Renal cortex interstitium (tissue), 11 donors: ENCODE results near the gene CDHR5. TPM values are rescaled to one million over a fixed set of nuclear protein-coding genes. Genes with fewer than 3 reads are reported as not detected.

Source experiments
- DNase-seq, 11 donors: peaks; one replicate each; pipeline ENCODE4 v3.0.0-alpha.2; 2013; ENCODE audit warnings: low read depth in 9 of 11, low spot score in 4 of 11; ENCODE audit errors: extremely low read depth in 1 of 11
- polyA plus RNA-seq, 3 donors: library from polyadenylated mRNA; unstranded; fragments of 120-200 nt; gene quantifications; one replicate each; pipeline ENCODE4 v1.2.1, GENCODE V29; 2013; ENCODE audit not compliant: insufficient read length in 3 of 3

The CDHR5 gene
- polyA plus RNA-seq, 3 donors, result 40.3 to 65.3 (median 40.7) TPM

DNA sequence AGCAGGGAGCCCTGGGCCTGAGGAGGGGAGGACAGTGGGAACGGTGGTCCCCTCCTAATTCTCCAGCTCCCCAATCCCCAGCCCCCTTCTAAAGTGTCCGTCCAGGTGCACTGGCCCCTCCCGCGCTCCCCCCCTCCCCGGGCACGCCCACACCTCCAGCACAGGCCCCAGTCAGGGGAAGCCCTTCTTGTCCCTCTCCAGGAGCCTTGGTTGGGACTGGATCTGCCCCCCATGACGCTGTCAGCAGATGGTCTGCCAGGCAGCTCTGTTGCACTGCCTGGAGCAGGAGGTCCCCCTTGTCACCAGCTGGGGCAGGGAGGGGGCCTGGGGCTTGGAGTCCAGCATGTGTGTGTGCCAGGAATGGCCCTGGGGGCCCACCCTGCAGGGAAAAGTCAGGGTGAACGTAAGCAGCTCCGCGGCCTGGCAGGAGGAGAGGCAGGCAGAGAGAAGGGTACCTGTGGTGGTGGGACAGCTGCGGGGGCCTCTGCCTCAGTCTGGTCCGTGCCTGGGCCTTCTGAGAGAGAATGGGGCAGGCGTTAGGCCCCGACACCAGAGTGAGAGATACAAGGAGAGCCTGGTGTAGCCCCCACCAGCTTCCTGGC lies 10.6 kb downstream of the CDHR5 start:
- no peak for DNase-seq

DNA sequence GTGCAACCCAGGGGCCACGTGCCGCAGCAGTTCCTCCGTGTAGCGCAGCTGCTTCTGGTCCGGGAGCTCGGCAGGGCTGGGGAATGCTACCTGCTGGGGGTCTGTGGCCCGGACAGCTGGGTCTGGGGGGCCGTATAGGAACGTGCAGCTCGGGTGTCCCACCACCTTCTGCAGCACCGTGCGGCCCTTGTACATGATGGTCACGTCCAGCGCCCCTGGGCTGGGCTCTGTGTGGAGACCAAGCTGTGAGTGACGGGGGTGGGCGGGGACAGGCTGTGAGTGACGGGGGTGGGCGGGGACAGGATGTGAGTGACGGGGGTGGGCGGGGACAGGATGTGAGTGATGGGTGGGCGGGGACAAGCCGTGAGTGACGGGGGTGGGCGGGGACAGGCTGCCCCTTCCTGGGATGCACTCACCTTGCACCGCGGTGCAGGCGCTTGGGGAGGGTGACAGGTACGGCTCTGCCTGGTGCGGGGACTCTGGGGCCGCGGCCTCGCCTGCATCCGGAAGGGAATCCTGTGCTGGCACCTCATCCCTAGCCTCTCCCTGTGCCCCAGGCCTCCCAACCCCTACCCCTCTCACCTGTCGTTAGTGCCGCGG lies 11.3 kb downstream of the CDHR5 start:
- no peak for DNase-seq

DNA sequence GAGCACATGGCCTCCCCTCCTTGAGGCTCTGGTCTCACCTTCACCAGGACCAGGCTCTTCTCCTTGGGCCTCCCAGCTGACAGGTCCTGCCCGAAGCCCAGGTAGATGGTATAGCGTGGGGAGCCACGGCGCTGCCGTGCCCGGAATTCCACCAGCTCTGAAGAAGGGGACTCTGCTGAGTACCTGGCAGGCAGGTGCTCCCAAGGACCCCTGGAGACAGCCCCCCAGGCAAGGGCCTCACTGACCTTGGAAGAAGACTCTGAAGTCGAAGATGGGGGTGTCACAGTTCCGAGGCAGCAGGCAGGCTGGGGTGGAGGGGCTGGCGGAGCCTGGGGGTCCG lies 11.8 kb downstream of the CDHR5 start:
- DNase-seq, result no peak

DNA sequence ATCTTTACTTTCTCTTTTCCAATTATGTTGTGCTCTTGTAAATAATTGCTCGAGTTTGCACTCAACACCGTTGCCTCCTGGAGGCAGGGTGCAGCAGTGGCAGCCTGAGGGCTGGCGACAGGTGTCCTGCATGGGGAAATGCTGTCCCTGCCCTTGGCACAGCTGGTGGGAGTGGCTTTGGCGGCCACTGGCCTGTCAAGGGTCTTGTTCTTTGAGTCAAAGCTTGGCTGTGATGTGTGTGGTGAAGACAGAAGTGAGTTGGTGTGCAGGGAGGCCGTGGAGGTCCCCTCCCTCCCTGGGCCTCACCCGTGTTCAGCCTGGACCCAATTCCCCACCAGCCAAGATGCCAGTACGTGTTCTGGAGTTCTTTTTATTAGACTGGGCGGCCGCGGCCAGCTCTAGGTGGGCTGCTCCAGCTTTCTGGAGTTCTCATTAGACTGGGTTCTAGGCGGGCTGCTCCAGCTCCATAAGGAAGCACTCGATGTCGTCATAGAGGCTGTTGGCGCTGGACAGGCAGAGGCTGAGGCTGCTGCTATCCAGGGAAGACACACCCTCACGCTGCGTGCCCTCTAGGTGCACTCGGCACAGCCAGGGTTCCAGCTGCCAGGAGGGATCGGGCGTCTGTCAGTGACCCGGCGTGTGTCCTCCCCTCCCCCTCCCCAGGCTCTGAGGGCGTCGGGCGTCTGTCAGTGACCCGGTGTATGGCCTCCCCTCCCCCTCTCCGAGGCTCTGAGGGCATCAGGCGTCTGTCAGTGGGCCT lies 12.4 kb downstream of the CDHR5 start:
- DNase-seq, result no peak

DNA sequence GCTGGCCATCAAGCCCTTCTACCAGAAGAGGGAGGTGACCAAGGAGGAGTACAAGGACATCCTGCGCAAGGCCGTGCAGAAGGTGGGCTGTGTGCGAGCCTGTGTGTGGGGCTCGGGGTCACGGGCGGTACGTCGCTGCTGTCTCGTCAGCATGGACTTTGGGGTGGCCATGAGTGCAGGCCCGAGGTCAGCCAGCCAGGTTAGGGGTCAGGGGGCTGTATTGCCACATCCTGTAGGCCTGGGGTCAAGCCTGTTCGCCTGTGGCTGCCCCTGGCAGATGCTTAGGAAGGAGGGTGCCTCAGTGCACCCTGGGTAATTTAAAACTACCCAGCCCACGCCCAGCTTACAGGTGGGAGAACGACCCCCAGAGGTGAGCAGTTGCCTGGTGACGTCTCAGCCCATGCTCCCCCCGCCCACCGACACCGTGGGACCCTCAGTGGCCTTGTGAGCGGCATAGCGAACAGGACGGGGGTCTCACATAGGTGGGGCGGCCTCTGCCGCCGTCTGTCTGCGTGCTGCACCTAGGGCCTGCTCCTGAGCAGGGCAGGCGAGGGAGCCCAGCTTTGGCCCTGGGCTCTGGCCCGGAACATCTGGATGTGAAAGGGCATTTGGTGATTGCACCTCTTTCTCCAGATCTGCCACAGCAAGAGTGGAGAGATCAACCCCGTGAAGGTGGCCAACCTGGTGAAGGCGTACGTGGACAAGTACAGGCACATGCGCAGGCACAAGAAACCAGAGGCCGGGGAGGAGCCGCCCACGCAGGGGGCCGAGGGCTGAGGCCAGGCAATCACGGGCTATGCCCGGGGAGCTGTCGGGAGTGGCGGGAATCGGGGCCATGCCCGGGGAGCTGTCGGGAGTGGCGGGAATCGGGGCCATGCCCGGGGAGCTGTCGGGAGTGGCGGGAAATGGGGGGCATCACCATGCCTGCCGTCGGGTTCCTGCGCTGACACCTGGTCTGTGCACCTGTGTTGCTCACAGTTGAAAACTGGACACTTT lies 13.5 kb downstream of the CDHR5 start:
- DNase-seq, result no peak

DNA sequence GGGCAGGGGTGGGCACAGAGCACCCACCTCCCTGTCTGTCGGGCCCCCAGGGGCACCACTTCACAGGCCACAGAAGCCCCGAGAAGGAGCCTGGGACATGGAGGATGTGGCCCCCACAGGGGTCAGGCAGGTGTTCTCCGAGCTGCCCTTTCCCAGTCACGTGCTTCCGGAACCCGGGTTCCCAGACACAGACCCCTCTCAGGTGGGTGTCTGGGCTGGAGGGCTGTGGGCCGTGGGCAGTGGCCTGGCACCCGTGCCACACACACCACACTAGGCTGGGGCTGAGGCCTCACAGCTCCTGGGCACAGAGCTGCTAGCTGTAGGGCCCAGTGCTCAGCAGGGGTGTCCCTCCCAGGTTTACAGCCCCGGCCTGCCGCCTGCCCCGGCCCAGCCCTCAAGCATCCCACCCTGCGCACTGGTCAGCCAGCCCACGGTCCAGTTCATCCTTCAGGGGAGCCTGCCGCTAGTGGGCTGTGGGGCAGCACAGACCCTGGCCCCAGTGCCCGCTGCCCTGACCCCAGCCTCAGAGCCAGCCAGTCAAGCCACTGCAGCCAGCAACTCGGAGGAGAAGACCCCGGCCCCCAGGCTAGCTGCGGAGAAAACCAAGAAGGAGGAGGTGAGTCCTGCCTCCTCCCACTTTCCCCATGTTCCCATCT lies 14.5 kb downstream of the CDHR5 start:
- no peak for DNase-seq

DNA sequence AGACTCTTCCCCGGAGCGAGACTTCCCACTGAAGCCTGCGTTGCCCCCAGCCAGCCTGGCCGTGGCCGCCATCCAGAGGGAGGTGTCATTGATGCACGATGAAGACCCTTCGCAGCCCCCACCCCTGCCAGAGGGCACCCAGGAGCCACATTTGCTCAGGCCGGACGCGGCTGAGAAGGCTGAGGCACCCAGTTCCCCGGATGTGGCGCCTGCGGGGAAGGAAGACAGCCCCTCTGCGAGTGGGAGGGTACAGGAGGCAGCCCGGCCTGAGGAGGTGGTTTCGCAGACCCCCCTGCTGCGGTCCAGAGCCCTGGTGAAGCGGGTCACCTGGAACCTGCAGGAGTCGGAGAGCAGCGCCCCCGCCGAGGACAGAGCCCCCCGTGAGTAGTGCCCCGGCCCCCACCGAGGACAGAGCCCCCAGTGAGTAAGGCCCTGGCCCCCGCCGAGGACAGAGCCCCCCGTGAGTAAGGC lies 15.4 kb downstream of the CDHR5 start:
- no peak for DNase-seq

DNA sequence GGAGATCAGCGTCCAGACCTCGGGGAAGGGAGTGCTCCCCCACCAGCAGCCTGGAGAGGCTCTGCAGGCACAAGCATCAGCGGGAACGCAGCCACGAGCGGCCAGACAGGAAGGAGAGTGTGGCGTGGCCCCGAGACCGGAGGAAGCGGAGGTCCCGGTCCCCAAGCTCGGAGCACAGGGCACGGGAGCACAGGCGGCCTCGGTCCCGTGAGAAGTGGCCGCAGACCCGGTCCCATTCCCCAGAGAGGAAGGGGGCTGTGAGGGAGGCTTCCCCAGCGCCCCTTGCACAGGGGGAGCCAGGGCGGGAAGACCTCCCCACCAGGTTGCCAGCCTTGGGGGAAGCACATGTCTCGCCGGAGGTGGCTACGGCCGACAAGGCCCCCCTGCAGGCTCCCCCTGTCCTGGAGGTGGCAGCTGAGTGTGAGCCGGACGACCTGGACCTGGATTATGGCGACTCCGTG lies 15.9 kb downstream of the CDHR5 start:
- DNase-seq, result no peak

DNA sequence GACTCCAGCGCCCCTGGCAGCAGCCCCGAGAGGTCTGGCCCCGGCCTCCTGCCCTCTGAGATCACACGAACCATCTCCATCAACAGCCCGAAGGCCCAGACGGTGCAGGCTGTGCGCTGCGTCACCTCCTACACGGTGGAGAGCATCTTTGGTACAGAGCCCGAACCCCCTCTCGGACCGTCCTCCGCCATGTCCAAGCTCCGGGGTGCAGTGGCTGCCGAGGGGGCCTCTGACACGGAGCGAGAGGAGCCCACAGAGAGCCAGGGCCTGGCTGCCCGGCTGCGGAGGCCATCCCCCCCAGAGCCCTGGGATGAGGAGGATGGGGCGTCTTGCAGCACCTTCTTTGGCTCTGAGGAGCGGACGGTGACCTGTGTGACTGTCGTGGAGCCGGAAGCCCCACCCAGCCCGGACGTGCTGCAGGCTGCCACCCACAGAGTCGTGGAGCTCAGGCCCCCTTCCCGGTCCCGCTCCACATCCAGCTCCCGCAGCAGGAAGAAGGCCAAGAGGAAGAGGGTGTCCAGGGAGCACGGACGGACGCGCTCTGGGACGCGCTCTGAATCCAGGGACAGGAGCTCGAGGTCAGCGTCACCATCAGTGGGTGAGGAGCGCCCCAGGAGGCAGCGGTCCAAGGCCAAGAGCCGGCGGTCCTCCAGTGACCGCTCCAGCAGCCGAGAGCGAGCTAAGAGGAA lies 16.6 kb downstream of the CDHR5 start:
- no peak for DNase-seq

DNA sequence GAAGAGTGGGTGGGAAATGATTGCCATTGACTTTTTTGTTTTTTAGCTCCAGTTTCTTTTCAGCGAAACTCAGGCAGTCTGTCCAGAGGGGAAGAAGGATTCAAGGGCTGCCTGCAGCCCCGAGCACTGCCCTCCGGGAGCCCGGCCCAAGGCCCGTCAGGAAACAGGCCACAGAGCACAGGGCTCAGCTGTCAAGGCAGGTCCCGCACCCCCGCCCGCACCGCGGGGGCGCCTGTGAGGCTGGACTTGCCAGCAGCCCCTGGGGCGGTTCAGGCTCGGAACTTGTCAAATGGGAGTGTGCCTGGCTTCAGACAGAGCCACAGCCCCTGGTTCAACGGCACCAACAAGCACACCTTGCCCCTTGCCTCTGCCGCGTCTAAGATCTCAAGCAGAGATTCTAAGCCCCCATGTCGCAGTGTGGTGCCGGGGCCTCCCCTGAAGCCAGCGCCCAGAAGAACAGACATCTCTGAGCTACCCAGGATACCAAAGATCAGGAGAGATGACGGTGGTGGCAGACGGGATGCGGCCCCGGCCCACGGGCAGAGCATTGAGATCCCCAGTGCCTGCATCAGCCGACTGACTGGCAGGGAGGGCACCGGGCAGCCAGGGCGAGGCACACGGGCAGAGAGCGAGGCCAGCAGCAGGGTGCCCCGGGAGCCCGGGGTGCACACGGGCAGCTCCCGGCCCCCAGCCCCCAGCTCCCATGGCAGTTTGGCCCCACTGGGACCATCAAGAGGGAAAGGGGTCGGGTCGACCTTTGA lies 17.6 kb downstream of the CDHR5 start:
- no peak for DNase-seq

DNA sequence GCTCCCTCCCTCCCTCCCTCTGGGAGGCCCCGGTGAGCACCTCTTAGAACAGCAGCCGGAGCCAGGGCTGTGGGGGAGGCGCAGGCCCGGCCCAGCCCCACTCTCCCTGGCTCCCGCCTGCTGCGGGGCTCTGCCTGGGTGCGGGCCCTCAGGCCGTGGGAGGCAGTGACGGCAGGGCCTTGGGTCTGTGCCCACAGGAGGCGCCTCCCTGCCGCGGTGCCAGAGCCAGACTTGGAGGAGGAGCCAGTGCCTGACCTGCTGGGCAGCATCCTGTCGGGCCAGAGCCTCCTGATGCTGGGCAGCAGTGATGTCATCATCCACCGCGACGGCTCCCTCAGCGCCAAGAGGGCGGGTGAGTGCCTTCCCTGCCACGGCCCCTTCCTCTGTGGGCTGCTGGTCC lies 18.5 kb downstream of the CDHR5 start:
- no peak for DNase-seq

DNA sequence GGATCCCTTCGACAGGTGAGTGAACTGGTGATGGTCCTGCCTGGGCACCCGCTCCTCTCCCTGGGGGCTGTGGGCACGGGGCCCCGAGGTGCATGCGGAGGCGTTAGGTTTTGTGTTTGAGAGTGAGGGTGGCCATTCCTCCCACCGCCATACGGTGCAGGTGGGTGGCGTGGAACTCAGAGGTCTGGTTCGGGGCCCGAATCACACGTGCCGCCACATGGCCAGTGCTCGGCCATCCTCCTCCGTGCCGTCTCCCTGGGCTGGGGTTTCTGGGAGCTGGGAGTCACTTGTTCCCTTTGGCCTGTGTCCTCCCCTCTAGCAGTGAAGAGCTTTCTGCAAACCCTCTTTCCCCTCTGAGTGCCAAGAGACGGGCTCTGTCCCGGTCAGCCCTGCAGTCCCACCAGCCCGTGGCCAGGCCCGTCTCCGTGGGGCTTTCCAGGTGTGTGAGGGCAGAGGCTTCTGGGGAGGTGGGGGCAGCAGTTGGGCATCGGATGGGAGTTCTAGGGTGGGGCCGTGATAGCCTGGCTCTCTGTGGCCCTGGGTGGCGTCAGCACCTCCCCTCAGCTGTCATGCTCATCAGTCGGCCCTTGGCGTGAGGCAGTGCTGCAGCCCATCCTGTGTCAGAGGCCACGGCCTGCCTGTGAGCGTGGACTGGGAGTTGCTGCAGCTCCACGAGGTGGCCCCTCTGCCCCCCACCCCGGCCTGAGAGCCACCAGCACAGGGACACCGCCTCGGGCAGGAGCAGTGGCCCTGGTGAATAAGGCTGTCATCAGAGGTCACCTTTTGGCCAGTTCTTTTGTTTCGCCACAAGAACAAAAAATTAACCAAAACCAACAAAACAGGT lies 19.2 kb downstream of the CDHR5 start:
- DNase-seq, result no peak

DNA sequence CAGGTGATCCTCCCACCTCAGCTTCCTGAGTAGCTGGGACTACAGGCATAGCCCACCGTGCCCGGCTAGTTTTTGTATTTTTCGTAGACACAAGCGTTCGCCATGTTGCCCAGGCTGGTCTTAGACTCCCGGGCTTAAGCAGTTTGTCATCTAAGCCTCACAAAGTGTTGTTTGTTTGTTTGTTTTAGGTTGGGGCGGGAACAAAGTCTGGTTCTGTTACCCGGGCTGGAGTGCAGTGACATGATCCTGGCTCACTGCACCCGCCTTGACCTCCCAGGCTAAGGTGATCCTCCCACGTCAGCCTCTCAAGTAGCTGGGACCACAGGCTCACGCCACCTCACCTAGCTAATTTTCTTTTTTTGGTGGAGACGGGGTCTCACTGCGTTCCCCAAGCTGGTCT lies 21.6 kb downstream of the CDHR5 start:
- no peak for DNase-seq

DNA sequence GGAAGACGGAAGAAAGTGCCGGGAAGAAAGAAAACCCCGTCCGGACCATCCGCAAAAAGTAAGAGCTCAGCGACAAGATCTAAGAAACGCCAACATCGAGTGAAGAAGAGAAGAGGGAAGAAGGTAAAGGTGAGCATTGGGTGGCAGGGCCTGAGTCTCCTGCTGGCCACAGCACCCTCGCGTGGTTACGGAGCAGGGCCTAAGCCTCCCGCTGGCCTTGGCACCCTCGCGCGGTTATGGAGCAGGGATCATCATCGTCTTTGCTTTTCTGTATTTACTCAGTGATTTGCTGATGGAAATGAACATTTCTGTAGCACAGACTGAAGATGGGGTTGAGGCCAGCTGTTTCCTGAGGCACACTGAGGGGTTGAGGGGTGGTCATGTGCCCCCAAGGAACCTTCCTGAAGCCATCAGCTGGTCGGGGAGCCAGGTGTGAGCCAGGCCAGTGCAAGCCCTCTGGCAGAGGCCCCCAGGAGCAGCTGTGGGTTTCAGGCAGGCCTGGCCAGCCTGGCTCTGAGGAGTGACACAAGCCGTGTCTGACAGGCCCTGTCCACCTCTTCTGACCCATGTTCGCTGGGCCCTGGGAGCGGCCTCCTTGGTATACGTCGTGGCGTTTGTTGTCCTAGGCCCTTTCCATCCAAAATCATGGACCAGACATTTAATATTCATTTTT lies 23.0 kb downstream of the CDHR5 start:
- DNase-seq, result no peak

DNA sequence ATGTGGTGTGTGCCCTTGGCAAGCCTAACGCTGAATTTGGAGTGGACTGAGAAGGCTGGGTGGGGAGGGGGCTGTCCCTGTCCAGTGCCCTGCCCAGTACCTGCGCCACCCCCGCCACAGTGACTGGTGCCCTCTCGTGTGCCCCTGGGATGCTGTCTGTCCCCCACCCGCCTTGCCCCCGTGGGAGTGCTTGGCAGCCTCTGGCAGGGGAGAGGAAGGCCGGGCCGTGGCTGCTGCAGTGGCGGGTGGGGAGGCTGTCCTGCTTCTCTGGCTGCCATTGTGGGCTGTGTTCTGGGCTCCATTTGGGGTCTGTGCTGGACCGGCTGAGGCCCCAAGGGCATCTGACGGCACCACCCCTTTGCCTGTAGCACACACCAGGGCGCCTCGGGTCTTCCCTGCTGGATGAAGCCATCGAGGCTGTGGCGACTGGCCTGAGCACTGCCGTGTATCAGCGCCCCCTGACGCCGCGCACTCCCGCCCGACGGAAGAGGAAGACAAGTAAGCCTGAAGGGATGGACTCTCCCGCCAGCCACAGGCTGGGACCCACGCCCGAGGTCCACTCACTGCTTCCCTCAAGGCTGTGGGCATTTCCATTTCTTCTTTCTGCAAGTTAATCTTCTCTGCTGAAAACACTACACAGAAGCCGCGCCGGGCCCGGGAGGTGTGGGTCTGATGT lies 26.6 kb downstream of the CDHR5 start:
- DNase-seq, result no peak
